ENCODE measurements around the gene ALK.

DNA sequence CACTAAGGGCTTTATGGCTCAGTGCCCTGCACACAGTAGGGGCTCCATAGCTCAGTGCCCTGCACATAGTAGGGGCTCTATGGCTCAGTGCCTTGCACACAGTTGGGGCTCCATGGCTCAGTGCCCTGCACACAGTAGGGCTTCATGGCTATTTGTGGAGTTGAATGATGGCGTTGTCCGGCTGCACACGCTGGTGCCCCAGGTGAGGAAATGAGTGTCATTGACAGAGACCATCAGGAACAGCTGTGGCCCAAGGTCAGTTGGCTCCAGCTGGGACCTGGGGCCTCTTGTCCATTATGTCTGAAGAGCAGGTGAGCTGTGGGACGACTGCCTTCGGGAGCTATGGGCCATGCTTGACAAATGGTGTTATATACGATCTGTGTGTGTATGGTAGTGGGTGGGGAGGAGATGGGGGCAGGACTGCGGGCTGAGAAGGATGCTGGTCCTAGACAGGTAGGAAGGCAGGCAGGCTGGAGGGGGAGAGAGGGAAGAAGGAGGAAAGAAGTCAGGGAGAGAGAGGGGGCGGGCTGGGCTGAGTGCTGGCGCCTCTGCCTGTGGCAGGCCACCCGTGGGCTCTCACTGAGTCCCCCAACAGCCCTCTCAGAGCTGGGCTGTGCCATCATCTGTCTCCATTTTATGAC is 675.5 kb downstream of the ALK start:
- TF ChIP-seq CTCF (IDR thresholded peaks at IDR 0.05) (no peak), POLR2A (IDR thresholded peaks at IDR 0.05) (no peak)

Data from Peyer's patch (tissue), 4 donors.